ENCODE measurements around the gene UNC80.

- TF ChIP-seq CTCF (IDR thresholded peaks at IDR 0.05) (no peak), POLR2A (IDR thresholded peaks at IDR 0.05) (no peak)
These were observed 212.7 kb downstream of the UNC80 start for GRCh38 chr2:209984291-209984690.

All from prostate gland (tissue), 2 donors.